C4-2B (cell line): ENCODE measurements around the gene BAHD1.
"Not testable (repeated sequence)": the region's sequence is repeated elsewhere in the genome, so short reads cannot be mapped to it uniquely, and the experiment has no call there.

ENCODE experiments used
- H3K27ac ChIP-seq: fragments of 450-650 bp; 2 replicates; pipeline ENCODE4 v1.5.1; 2017
- CTCF ChIP-seq: fragments of 450-650 bp; conservative IDR thresholded peaks from 2 replicates; pipeline ENCODE4 v1.5.1; 2017; ENCODE audit warnings: mild to moderate bottlenecking
- ZFX ChIP-seq: fragments of 450-650 bp; IDR thresholded peaks from 2 replicates; pipeline ENCODE4 v1.6.1; 2017

Gene BAHD1

GRCh38 chr15:40451527-40452158, 10.9 kb downstream of the BAHD1 start:
- TF ChIP-seq ZFX (no peak), CTCF (no peak)
- H3K27ac ChIP-seq = no peak overlapping the region

- TF ChIP-seq CTCF (no peak), ZFX (no peak)
- H3K27ac ChIP-seq = no peak overlapping the region
These were observed 11.7 kb downstream of the BAHD1 start for GRCh38 chr15:40452296-40453090.

GRCh38 chr15:40453941-40454340, 13.2 kb downstream of the BAHD1 start:
- H3K27ac ChIP-seq = not testable (repeated sequence)

- TF ChIP-seq CTCF = no peak
- TF ChIP-seq ZFX = no peak
- no peak overlapping the region for H3K27ac ChIP-seq
These were observed 14.2 kb downstream of the BAHD1 start for GRCh38 chr15:40454904-40455391.

GRCh38 chr15:40456299-40456712, 15.6 kb downstream of the BAHD1 start:
- no peak overlapping the region for H3K27ac ChIP-seq
- TF ChIP-seq CTCF = no peak
- no peak for TF ChIP-seq ZFX

- no peak overlapping the region for H3K27ac ChIP-seq
These were observed 16.0 kb downstream of the BAHD1 start for GRCh38 chr15:40456738-40457137.

More at GRCh38 chr15:40456738-40457137, 16.0 kb downstream of the BAHD1 start:
- TF ChIP-seq CTCF (no peak), ZFX (no peak)
